CD8-positive, alpha-beta memory T cell (primary cell): ENCODE data around the gene SLC7A7. TPM values are rescaled to one million over a fixed set of nuclear protein-coding genes. Genes with fewer than 3 reads are reported as not detected.
"Not testable (repeated sequence)": the region's sequence is repeated elsewhere in the genome, so short reads cannot be mapped to it uniquely, and the experiment has no call there.

ENCODE experiments used
- CTCF ChIA-PET: fragments of 350-600 bp; sonication (Branson Sonifier 250); formaldehyde crosslinking; loops from one replicate; lab custom pipeline; 2021; ENCODE audit warnings: antibody characterized with exemption; lab: Charles Lee
- POLR2A ChIA-PET: fragments of 350-600 bp; sonication (Branson Sonifier 250); formaldehyde crosslinking; loops from one replicate; lab custom pipeline; 2021; ENCODE audit warnings: antibody characterized with exemption; lab: Charles Lee
- DNase-seq, 5 donors: peaks; one replicate each; pipeline versions ENCODE4 v3.0.0 to v3.0.0-alpha.2; 2020 to 2022; ENCODE audit warnings: mixed read lengths in 1 of 5
- H3K27ac ChIP-seq: one replicate; pipeline ENCODE4 v1.7.0; 2013; ENCODE audit warnings: low read depth, mild to moderate bottlenecking, low read length, moderate library complexity
- H3K27me3 ChIP-seq: 2 replicates; pipeline ENCODE4 v1.7.0; 2013; ENCODE audit warnings: low read length, mild to moderate bottlenecking; ENCODE audit not compliant: insufficient read depth, poor library complexity, severe bottlenecking
- H3K36me3 ChIP-seq: 2 replicates; pipeline ENCODE4 v1.7.0; 2013; ENCODE audit warnings: mild to moderate bottlenecking, low read length, moderate library complexity; ENCODE audit not compliant: insufficient read depth
- H3K4me1 ChIP-seq: 2 replicates; pipeline ENCODE4 v1.7.0; 2013; ENCODE audit warnings: mild to moderate bottlenecking, low read length, moderate library complexity; ENCODE audit not compliant: insufficient read depth
- H3K4me3 ChIP-seq: 2 replicates; pipeline ENCODE4 v1.7.0; 2013; ENCODE audit warnings: mild to moderate bottlenecking, low read length
- H3K9me3 ChIP-seq: 2 replicates; pipeline ENCODE4 v1.7.0; 2013; ENCODE audit warnings: mild to moderate bottlenecking, low read length
- H3K27ac Mint-ChIP-seq, 8 donors: one replicate each; pipeline ENCODE4 v1.8.0; 2020 to 2021; ENCODE audit warnings: mixed read lengths in 8 of 8, mild to moderate bottlenecking in 6 of 8, inconsistent platforms in 3 of 8, moderate library complexity in 3 of 8
- H3K27me3 Mint-ChIP-seq, 2 donors: one replicate each; pipeline ENCODE4 v1.8.0; 2020 to 2021; ENCODE audit warnings: mixed read lengths in 2 of 2, mild to moderate bottlenecking in 1 of 2, moderate library complexity in 1 of 2
- H3K36me3 Mint-ChIP-seq, 3 donors: one replicate each; pipeline ENCODE4 v1.8.0; 2020 to 2021; ENCODE audit warnings: mixed read lengths in 3 of 3, inconsistent platforms in 1 of 3, mild to moderate bottlenecking in 1 of 3
- H3K4me1 Mint-ChIP-seq, 3 donors: one replicate each; pipeline ENCODE4 v1.8.0; 2020 to 2021; ENCODE audit warnings: mixed read lengths in 3 of 3, inconsistent platforms in 1 of 3, mild to moderate bottlenecking in 1 of 3
- H3K4me3 Mint-ChIP-seq, 7 donors: one replicate each; pipeline ENCODE4 v1.8.0; 2020 to 2021; ENCODE audit warnings: mixed read lengths in 7 of 7, mild to moderate bottlenecking in 6 of 7, moderate library complexity in 4 of 7, inconsistent platforms in 2 of 7
- H3K9me3 Mint-ChIP-seq, 5 donors: one replicate each; pipeline ENCODE4 v1.8.0; 2020 to 2022; ENCODE audit warnings: mixed read lengths in 5 of 5, mild to moderate bottlenecking in 3 of 5, moderate library complexity in 2 of 5, inconsistent platforms in 1 of 5
- polyA plus RNA-seq: library from polyadenylated mRNA; unstranded; fragments of 300-500 nt; fragmentation: Illumina TruSeq; gene quantifications from one replicate; pipeline ENCODE4 v1.2.3, GENCODE V29; 2021
- total RNA-seq, 2 experiments: library from RNA; stranded (reverse); gene quantifications; one replicate each; pipeline ENCODE4 v1.2.3, GENCODE V29; 2021

Gene SLC7A7
- total and polyA plus RNA-seq, 3 experiments from 2014 or later = 0.70 to 0.75 TPM; not detected in 1

DNA sequence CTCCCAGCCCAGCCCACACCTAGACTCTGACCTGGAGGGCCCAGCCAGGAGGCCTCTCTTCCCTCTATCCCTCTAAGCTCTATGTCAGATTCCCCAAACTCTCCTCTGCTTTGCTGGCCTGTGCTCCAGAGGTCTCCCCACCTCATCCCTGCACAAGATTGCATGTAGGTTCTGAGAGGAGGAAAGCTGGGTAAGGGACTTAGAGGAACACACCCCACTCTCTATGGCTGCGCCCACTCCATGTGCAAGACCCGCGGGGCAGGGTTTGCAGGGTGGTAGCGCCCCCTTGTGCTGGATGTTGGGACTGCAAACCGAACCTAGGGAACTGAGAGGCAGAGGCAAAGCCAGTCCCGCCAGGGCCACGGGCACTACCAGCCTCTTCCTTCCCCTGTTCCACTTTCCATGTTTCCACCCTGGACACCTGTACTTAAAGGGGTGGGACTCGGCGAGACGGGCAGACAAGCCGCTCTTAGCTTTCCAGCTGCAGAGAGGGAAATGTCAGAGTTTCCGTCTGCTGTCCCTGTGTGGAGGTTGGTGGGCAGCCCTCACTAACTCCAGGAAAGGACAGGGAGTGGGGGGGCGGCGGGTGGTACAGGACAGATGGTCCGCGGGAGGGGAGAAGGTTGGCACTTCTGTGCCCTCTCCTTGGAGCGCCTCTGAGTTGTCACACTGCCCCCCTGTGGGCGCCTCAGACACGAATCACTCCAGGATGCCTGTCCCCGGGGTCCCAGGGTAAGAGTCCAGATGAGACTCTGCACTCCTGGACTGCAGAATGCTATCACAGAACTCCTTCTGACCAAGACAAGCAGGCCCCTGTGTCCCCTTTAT is 37.9 kb upstream of the SLC7A7 start:
- Histone ChIP-seq H3K9me3 (no peaks in the 10 kb centered on the region), H3K27me3 (peaks cover 6% of the 10 kb centered on the region), H3K4me3 (peak overlapping the region; percentile 90), H3K27ac (peak overlapping the region; percentile 67), H3K36me3 (no peaks in the 10 kb centered on the region), H3K4me1 (peaks cover 15% of the 10 kb centered on the region)
- peaks cover 6 to 24% of the 10 kb centered on the region in 2 donors for H3K27me3 Mint-ChIP-seq
- ChIA-PET POLR2A (interaction anchor here (1.0 to 1.5 kb wide), 2 partner anchors 26 to 30 kb away, joined by 4 to 5 read pairs; no protein-coding TSS in a partner anchor), CTCF (interaction anchor here (0.6 to 8.2 kb wide), 32 partner anchors 8 to 1028 kb away, joined by 3 to 149 read pairs (median 5); partner anchors contain the start of genes DAD1, LRP10, MRPL52 and OXA1L)
- H3K36me3 Mint-ChIP-seq = no peaks in the 10 kb centered on the region
- peak overlapping the region in 5 of 8 donors; percentile 18 to 95 (median 72) for H3K27ac Mint-ChIP-seq
- H3K4me1 Mint-ChIP-seq = peaks cover 7 to 19% (median 16%) of the 10 kb centered on the region in 3 donors
- peak; percentile 79 to 91 (median 84) for DNase-seq
- peak overlapping the region; percentile 25 to 87 (median 82) for H3K4me3 Mint-ChIP-seq
- H3K9me3 Mint-ChIP-seq = no peaks in the 10 kb centered on the region

DNA sequence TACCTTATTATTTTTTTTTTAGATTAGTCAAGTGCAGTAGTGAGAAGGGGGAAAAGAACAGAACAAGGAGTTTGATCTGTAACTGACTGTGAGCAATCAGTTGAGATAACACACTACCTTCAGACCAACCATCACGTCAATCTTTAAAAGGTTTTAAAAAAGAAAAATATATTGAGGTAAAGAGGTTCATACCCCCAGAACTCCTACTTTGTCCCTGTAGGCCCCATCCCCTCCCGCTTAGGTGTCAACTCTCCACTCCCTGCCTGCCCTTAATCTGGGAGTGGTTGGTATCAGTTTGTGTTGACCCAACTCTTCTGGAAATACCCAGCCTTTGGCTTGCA is 37.3 kb upstream of the SLC7A7 start:
- Mint-ChIP-seq H3K27me3 (peaks cover 10 to 29% of the 10 kb centered on the region in 2 donors), H3K4me3 (no peak overlapping the region)
- CTCF ChIA-PET = interaction anchor here (0.6 to 8.2 kb wide), 27 partner anchors 8 to 1028 kb away, joined by 3 to 149 read pairs (median 5); partner anchors contain the start of genes DAD1, LRP10, MRPL52 and OXA1L

DNA sequence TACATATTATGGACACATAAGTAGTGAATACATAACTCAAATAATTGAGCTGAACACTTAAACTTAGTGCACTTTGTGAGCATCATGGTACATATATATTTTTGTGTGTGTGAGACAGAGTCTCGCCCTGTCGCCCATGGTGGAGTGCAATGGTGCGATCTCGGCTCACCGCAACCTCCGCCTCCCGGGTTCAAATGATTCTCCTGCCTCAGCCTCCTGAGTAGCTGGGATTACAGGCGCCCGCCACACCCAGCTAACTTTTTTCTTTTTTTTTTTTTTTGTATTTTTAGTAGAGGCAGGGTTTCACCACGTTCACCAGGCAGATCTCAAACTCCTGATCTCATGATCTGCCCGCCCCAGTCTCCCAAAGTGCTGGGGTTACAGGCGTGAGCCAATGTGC is 36.9 kb upstream of the SLC7A7 start:
- H3K4me1 Mint-ChIP-seq = peaks cover 4 to 12% (median 12%) of the 10 kb centered on the region in 3 donors
- POLR2A ChIA-PET = interaction anchor here (1.5 kb wide), 1 partner anchor 29 kb away, joined by 5 read pairs; no protein-coding TSS in a partner anchor

More for the DNA sequence above, 37.3 kb upstream of the SLC7A7 start:
- Mint-ChIP-seq H3K27ac (no peak overlapping the region), H3K36me3 (no peaks in the 10 kb centered on the region), H3K9me3 (no peaks in the 10 kb centered on the region), H3K4me1 (peaks cover 4 to 13% (median 12%) of the 10 kb centered on the region in 3 donors)
- DNase-seq = no peak
- POLR2A ChIA-PET = interaction anchor here (1.0 to 1.5 kb wide), 2 partner anchors 26 to 29 kb away, joined by 4 to 5 read pairs; no protein-coding TSS in a partner anchor
- no peaks in the 10 kb centered on the region for H3K9me3 ChIP-seq
- H3K36me3 ChIP-seq = no peaks in the 10 kb centered on the region
- H3K4me3 ChIP-seq = no peak overlapping the region
- peaks cover 12% of the 10 kb centered on the region for H3K4me1 ChIP-seq
- no peak overlapping the region for H3K27ac ChIP-seq
- H3K27me3 ChIP-seq = peaks cover 6% of the 10 kb centered on the region

DNA sequence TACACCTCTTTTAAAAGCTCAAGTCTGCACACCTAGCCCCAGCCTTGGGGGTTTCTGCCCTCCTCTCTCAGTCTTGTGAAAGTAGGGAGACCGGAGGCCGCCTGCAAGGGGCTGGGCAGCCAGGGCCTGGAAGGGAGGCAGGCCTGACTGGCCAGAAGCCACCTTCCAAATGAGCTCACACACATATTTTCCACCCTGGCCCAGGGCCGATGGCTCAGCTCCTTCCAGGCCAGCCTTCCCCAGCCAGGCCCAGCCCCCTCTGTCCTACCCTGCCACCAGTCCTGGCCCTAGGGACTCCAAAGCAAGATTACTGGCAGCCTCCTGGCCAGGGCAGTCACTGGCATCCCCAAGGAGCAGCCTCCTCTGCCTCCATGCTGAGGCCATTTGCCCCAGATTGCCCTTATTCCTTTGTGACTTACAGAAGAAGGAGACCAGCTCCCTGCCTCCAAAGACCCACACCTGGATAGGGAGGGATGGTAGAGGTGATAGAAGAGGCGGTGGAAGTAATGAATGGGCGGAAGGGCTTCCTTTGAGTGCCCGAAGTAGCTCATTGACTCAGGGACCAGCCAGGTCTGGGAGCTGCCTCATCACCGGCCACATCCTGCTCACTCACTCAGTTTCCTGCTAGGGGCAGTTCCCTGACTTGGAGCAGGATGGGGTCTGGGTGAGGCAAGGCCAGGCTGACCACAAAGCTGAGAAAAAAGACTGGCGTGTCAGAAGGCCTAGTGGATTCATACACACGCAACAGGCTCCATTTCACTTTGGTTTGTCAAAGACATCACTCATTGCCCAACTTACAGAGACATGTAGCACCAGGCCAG is 35.9 kb upstream of the SLC7A7 start:
- DNase-seq = no peak
- H3K27ac ChIP-seq = no peak overlapping the region
- peaks cover 12% of the 10 kb centered on the region for H3K4me1 ChIP-seq
- H3K4me3 ChIP-seq = no peak overlapping the region
- peaks cover 4% of the 10 kb centered on the region for H3K27me3 ChIP-seq
- Mint-ChIP-seq H3K4me1 (peaks cover 4 to 10% (median 9%) of the 10 kb centered on the region in 3 donors), H3K27me3 (peaks cover 10 to 28% of the 10 kb centered on the region in 2 donors), H3K4me3 (no peak overlapping the region), H3K27ac (peak overlapping the region in 1 of 8 donors; percentile 60), H3K9me3 (no peaks in the 10 kb centered on the region), H3K36me3 (no peaks in the 10 kb centered on the region)
- ChIA-PET CTCF (interaction anchor here (1.1 to 8.2 kb wide), 10 partner anchors 10 to 294 kb away, joined by 3 to 149 read pairs (median 9); partner anchors contain the start of genes ABHD4 and MRPL52), POLR2A (interaction anchor here (0.5 kb wide), 1 partner anchor 86 kb away, joined by 4 read pairs; no protein-coding TSS in a partner anchor)
- no peaks in the 10 kb centered on the region for H3K9me3 ChIP-seq
- no peaks in the 10 kb centered on the region for H3K36me3 ChIP-seq

More for the DNA sequence above, 36.9 kb upstream of the SLC7A7 start:
- not testable (repeated sequence) for H3K36me3 Mint-ChIP-seq, H3K4me3 Mint-ChIP-seq, H3K9me3 Mint-ChIP-seq, H3K27ac ChIP-seq, H3K9me3 ChIP-seq, H3K27ac Mint-ChIP-seq, H3K27me3 ChIP-seq, DNase-seq, H3K36me3 ChIP-seq, H3K4me3 ChIP-seq
- CTCF ChIA-PET = interaction anchor here (0.6 to 8.2 kb wide), 23 partner anchors 9 to 285 kb away, joined by 3 to 149 read pairs (median 7); partner anchors contain the start of genes DAD1, LRP10, MRPL52 and OXA1L
- peaks cover 10 to 26% of the 10 kb centered on the region in 2 donors for H3K27me3 Mint-ChIP-seq
- peaks cover 12% of the 10 kb centered on the region for H3K4me1 ChIP-seq

DNA sequence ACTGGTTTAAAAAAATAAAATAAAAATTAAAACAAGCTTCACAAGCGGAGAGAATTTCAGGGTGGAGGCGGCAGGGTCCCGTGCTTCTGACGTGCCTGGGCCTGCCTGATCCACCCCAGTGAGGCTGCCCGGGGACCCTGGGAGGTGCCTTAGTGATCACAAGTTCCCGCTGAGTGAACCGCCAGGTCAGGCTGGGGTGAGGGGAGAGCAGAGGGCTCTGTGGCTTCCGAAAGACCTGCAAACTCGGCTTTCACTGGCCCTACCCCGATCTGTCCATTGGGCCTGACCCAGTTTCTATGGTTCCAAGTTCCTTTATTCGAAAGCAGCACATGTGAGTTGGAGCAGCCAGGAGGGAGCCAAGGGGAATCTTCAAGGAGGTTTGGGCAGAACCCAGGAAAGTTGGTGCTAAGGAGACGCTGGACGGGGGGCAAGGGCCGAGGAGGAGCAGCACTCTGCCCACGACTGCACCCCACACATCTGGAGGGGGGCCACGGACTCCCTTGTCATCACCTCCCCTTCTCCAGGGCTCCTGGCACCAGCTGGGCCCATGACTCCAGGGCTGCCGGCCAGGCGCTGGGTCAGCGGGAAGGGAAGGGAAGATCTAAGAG is 34.1 kb upstream of the SLC7A7 start:
- Histone ChIP-seq H3K9me3 (no peaks in the 10 kb centered on the region), H3K36me3 (no peaks in the 10 kb centered on the region), H3K27me3 (no peaks in the 10 kb centered on the region), H3K4me3 (no peak overlapping the region), H3K27ac (no peak overlapping the region), H3K4me1 (peaks cover 12% of the 10 kb centered on the region)
- H3K36me3 Mint-ChIP-seq = no peaks in the 10 kb centered on the region
- H3K4me1 Mint-ChIP-seq = peaks cover 4 to 9% (median 7%) of the 10 kb centered on the region in 3 donors
- no peak overlapping the region for H3K4me3 Mint-ChIP-seq
- ChIA-PET POLR2A (no interaction called here), CTCF (interaction anchor here (1.3 to 8.2 kb wide), 3 partner anchors 10 to 27 kb away, joined by 6 to 149 read pairs (median 9); no protein-coding TSS in a partner anchor)
- no peaks in the 10 kb centered on the region for H3K9me3 Mint-ChIP-seq
- peaks cover 15 to 27% of the 10 kb centered on the region in 2 donors for H3K27me3 Mint-ChIP-seq
- no peak for DNase-seq
- H3K27ac Mint-ChIP-seq = no peak overlapping the region

DNA sequence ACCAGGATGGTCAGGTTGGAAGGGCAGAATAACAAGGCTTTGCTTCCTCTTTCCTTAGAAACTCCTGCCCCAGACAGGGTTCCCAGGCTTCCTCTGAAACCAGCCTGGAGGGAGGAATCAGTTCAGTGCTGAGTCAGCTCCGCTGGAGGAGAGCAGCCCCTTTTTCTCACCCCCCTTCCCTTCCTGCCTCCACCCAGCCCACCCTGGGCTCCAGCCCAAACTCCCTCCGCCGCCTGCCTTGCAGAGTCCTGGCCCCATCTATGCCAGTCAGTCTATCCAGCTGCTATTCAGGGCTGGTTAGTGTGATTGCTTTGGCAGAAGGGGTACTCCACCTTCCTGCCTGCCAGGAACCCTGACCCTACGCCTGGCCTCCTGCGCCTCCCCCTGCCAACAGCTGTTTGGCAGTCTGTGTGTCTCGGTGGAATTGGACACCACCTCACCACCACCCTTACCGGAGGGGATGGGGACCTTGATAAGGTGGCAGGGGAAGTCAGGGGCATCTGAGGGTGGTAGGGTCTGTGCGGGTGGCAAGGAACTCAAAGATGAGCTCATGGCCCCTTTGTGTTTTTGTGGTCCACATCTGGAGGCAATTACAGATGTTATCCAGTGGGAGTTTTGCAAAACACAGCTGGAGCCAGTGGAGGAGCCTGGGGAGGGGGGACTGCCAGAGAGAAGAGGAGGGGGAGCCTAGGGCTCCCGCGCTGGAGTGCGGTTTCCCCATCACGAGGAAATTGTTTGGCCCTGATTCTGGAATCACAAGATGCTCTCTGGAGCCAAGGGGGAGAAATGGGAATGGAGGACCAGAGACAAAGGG is 33.3 kb upstream of the SLC7A7 start:
- Mint-ChIP-seq H3K27ac (peak overlapping the region in 2 of 8 donors; percentile 8 to 50), H3K4me3 (no peak overlapping the region), H3K36me3 (no peaks in the 10 kb centered on the region), H3K9me3 (no peaks in the 10 kb centered on the region), H3K4me1 (peaks cover 4 to 8% (median 7%) of the 10 kb centered on the region in 3 donors), H3K27me3 (peaks cover 15 to 27% of the 10 kb centered on the region in 2 donors)
- H3K4me3 ChIP-seq = no peak overlapping the region
- no peaks in the 10 kb centered on the region for H3K27me3 ChIP-seq
- no peaks in the 10 kb centered on the region for H3K9me3 ChIP-seq
- no peaks in the 10 kb centered on the region for H3K36me3 ChIP-seq
- ChIA-PET CTCF (interaction anchor here (1.2 to 8.2 kb wide), 3 partner anchors 13 to 27 kb away, joined by 3 to 149 read pairs (median 6); no protein-coding TSS in a partner anchor), POLR2A (no interaction called here)
- DNase-seq = peak in 1 of 5 donors; percentile 19
- peaks cover 9% of the 10 kb centered on the region for H3K4me1 ChIP-seq
- no peak overlapping the region for H3K27ac ChIP-seq
